HG03378 (cell line): ENCODE measurements around the gene CHKA.

Experiments used
- ATAC-seq: cut with Tn5 transposase; IDR thresholded peaks from one replicate; pipeline ENCODE4 v1.9.1; 2021; ENCODE audit warnings: mild to moderate bottlenecking, moderate library complexity; ENCODE audit not compliant: unreplicated experiment

The CHKA gene

GRCh38 chr11:68076371-68077042, 44.7 kb downstream of the CHKA start:
- no peak for ATAC-seq

GRCh38 chr11:68074584-68075352, 46.4 kb downstream of the CHKA start:
- ATAC-seq: no peak

- ATAC-seq: no peak
Measured at GRCh38 chr11:68071281-68072048, 49.7 kb downstream of the CHKA start.

- no peak for ATAC-seq
Measured at GRCh38 chr11:68067991-68068390, 53.2 kb downstream of the CHKA start.

- ATAC-seq: no peak
Measured at GRCh38 chr11:68066742-68067141, 54.4 kb downstream of the CHKA start.

GRCh38 chr11:68065841-68066240, 55.3 kb downstream of the CHKA start:
- no peak for ATAC-seq

- no peak for ATAC-seq
Measured at GRCh38 chr11:68064926-68065325, 56.3 kb downstream of the CHKA start.

GRCh38 chr11:68061508-68061907, 59.7 kb downstream of the CHKA start:
- no peak for ATAC-seq

- ATAC-seq: no peak
Measured at GRCh38 chr11:68057807-68058206, 63.4 kb downstream of the CHKA start.

- ATAC-seq: no peak
Measured at GRCh38 chr11:68056317-68057285, 64.6 kb downstream of the CHKA start.

GRCh38 chr11:68053981-68054812, 67.0 kb downstream of the CHKA start:
- no peak for ATAC-seq

GRCh38 chr11:68053117-68053516, 68.1 kb downstream of the CHKA start:
- ATAC-seq: no peak

- ATAC-seq: no peak
Measured at GRCh38 chr11:68052137-68052873, 68.9 kb downstream of the CHKA start.

GRCh38 chr11:68051191-68052136, 69.7 kb downstream of the CHKA start:
- no peak for ATAC-seq

GRCh38 chr11:68050371-68050841, 70.8 kb downstream of the CHKA start:
- no peak for ATAC-seq

- no peak for ATAC-seq
Measured at GRCh38 chr11:68049509-68050370, 71.4 kb downstream of the CHKA start.
